IPS-NIHi11 (cell line): ENCODE measurements around the gene CHST11.
"Not testable (repeated sequence)": the region's sequence is repeated elsewhere in the genome, so short reads cannot be mapped to it uniquely, and the experiment has no call there.

Source experiments
- DNase-seq: peaks from one replicate; pipeline ENCODE4 v3.0.0; 2012; ENCODE audit warnings: mixed read lengths, low spot score

The CHST11 gene

DNA sequence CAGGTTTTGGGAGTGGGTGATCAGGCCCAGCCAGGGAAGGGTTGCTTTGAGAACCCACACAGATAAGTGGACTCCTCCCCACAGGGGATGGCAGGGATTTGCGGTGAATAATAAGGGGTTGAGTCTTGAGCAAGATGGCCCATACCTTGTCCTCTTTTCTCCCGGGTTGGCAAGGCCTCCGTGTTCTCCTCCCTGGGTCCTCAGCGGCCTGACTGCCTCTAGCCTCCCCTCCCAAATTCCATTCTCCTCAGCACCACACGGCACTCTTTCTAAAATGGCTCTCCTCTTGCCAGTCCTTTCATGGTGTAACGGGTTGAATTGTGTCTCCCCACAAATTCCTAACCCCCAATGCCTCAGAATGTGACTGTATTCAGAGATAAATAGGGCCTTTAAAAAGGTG lies 70.0 kb downstream of the CHST11 start:
- DNase-seq: no peak

- not testable (repeated sequence) for DNase-seq
Measured at GRCh38 chr12:104527653-104528052, 70.9 kb downstream of the CHST11 start.

- no peak for DNase-seq
Measured at GRCh38 chr12:104529130-104529874, 72.6 kb downstream of the CHST11 start.

- no peak for DNase-seq
Measured at GRCh38 chr12:104532636-104533035, 75.9 kb downstream of the CHST11 start.

GRCh38 chr12:104533134-104533533 lies 76.4 kb downstream of the CHST11 start:
- no peak for DNase-seq

DNA sequence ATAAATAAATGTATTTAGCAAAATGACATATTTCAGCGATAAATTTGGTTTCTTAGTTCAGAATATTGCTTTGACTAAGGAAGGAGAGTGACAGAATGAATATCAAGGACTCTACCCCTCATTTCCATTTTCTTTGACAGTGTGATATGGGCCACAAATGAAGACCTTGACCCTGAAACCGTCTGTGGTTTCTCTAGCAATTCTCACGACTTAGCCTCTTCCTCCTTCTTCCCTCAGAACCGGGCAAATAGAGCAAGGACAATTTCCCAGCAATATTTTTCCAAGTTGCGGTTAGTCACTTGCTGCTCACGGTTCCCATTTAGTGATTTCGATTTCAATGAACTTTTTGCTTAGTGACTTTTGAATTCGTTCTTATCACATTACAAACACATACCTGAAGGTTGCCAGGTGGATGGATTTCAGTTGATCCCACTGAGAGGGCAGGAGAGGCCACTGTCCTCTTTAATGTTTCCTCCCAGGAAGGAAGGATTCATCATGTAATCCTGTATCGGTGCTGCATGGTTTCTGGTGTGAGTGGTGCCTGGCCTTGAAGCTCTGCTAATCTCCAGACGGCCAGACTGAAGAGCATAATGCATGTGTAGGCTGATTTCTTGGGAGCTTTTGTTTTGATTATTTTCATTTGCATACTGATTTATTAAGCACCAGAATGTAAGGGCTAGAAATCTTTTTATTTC lies 77.6 kb downstream of the CHST11 start:
- DNase-seq: no peak

GRCh38 chr12:104534857-104535248 lies 78.1 kb downstream of the CHST11 start:
- DNase-seq: no peak

DNA sequence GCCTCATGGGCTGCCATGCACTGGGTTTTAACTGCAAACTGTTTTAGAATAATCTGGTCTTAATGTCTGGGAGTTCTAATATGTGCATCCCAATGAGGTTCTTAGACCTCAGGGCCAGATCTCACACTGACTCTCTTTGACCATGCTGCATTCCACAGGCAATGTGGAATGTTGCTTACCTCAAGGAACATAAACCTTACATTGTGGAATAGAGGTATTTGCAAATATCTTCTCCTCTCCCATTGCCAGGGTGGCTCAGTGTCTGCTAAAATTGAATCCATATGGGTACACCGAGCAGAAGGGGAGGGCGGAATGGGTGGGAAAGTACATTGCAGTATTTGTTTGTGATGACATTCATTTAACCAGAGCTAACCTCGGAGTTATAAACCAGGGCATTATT lies 78.6 kb downstream of the CHST11 start:
- no peak for DNase-seq

- DNase-seq: no peak
Measured at GRCh38 chr12:104536841-104537240, 80.1 kb downstream of the CHST11 start.

GRCh38 chr12:104538056-104538455 lies 81.3 kb downstream of the CHST11 start:
- DNase-seq: no peak

DNA sequence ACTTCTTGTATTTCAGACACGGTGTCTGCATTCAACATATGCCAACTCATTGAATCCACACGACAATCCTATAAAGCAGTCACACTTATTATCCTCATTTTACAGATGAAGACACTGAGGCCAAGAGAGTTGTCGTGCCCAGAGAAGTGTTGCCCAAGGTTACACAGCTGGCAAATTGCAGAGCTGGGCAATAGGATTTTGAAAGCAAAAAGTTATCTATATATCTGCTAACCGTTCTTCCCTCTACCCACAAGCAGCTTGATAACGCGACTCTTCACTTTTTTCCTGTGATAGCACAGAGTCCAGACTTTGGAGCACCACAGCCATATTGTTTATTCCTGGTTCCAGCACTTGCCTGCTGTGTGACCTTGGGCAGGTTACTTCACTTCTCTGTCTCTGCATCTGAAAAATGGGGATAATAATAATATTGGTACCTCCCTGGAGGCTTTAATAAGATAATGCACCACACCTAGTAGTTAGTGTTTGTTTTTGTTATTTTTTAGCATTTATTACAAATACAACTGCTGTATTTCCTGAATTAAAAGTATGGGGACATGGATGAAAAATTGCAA lies 82.2 kb downstream of the CHST11 start:
- DNase-seq: no peak

DNA sequence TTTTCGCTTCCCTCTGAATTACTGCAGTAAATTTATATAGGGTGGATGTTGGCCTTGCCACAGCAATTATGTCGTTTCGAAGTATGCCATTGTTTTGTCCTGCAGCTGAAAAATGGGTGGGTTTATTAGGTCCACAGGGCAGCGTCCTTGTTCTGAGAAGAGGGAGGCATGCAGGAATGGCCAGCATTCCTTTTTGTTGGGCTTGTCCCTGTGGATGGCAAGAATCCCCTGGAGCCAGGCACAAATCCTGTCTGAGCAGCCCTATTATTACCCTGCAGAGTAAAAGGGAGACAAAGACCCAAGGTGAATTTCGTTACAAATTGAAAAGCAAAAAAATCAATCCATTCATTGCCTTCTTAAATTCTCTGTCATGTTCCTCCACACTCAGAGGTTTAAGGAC lies 88.1 kb downstream of the CHST11 start:
- DNase-seq: peak; percentile 31

DNA sequence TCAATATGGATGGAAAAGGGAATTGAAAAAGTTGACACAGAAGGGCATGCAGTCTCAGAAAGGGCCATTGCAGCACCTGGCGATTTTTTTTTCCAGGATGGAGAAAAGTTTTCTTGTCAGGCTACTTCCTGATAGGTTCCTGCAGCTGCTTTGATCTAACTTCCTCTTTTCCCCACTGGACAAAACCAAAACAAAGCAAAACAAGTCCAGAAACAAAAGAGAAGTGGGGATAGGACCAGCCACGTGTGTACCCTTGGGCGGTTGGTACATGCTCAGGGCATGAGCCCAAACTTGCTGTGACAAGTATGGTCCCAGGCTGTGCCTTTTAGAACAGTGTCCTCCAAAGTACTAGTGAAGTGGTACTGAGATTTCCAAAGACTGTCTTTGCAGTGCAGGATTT lies 89.8 kb downstream of the CHST11 start:
- DNase-seq: no peak

DNA sequence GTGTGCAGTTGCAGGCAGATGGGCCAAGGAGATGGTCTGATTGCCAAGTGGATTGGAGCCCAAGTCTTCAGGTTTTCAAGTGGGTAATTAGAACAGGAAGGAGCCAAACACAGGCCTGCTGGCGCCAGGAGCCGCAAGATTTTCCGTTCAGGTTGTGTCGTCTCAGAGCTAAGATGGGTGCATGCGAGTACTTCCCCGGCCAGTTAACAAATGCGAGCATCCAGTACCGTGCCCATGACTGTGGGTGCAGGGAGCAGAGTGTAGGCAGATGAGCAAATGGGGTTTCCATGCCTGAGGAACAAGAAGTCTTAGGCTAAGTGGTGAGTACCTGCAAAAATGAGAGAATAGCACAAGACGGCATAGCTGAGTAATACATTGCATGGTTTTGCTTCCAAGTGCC lies 90.5 kb downstream of the CHST11 start:
- no peak for DNase-seq

DNA sequence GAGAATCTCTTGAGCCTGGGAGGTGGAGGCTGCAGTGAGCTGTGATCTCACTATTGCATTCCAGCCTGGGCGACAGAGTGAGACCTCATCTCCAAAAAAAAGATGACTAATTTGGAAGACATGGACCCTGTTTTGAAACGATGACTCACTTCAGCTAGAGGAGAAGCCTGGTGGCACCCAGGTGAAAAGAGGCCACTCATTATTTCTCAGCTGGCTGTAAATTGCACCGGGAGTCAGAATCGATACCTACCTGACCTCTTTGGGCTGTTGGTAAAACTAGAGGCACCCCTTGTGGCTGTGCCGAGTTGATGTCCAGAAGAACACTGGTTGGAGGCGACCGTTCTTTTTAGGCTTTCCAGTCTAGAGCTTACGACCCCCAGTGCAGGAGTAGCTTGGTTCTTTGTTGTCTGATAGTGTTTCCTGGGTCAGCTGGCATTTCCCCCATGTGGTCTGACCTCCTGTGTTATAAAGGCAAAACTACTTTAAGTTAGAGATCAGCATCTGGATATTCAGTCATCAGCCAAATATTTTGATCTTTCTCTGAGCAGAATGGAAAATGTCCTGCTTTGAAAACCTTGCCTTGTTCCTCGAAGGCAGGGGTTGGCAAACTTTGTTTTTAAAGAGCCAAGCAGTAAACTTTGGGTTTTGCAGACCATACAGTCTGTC lies 93.2 kb downstream of the CHST11 start:
- no peak for DNase-seq

DNA sequence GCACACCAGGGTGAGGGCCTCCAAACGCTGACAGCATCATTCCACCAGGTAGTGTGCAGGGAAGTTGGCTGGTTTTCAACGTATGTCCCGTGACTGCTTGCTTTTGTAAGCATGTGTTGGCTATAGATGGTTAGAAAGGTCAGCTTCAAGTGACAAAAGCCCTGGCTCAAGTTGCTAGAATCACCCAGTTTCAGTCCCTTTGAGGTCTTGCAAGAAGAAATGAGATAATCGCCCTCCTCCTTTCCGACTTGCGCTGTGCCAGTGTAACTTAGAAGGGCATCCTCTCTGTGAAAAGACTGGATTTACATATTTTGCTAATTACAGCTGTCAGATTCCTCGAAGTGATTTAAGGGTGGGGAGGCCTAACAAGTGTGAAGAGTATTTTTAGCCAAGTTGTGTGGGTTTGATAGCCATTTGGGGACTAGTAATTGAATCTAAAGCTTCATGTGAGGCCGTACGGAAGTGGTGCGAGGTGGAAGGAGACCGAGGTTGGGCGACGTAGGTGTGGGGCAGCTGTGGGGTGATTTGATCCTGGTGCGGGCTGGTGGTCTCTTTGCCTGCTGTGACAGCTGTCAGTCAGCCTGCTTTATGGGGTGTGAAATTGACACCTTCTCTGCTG lies 94.7 kb downstream of the CHST11 start:
- DNase-seq: no peak

DNA sequence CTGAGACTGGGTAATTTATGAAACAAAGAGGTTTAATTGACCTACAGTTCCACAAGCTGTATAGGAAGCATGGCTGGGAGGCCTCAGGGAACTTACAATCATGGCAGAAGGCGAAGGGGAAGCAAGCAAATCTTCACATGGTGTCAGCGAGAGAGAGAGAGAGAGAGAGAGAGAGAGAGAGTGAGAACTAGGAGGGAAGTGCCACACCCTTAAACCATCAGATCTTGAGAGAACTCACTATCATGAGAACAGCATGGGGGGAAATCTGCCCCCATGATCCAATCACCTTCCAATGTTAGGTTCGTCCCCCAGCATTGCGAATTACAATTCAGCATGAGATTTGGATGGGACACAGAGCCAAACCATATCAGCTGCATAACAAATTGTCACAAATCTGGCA lies 96.7 kb downstream of the CHST11 start:
- no peak for DNase-seq

GRCh38 chr12:104555648-104556047 lies 98.9 kb downstream of the CHST11 start:
- DNase-seq: peak; percentile 26

DNA sequence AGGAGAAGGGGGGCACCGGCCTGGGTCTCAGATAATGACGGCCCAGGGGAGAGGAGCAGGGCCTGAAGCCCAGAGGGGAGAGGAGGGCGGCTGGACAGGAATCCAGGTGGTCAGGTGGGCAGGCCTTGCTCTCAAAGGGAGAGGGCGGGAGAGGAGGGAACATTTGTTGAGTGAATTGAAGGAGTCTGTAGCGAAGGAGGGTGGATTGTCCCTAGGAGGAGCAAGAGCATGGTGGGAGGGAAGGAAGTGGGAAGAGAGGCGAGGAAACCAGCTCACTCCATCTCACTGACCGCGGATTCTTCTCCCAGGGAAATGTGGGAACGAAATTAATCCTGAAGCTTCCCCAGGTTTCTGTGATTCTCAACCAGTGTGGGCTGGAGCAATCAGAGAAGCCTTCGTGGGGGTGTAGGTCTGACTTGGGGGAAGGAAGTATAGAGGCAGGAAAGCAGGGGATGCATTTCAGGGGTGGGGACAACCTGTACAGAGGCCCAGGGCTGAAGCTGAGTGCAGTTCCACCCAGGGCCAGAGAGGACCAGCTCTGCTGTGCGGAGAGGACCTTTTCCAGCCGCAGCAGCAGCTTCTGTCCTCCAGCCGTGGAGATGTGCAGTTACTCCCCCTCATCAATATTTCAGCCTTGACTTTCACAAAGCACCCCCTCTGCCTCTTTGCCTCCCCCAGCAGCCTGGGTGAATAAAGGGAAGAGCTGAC lies 100.9 kb downstream of the CHST11 start:
- DNase-seq: no peak

DNA sequence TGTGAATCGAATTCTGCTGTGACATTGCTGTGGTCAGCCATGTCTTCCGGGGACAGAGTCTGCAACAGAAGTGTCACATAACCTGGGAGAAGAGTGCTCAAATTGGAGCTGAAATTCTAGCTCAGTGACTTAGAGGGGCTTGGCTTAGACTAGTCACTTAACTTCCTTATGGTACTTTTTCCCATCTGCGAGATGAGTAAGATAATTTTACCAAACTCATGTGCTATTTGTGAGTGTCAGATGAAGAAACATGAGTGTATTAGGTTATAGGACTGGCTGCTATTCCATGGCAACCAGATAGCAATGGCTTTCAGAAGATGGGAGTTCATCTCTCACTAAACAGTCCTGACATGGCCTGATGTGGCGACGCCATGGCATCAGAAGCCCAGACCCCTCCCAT lies 104.1 kb downstream of the CHST11 start:
- no peak for DNase-seq

- no peak for DNase-seq
Measured at GRCh38 chr12:104562763-104563162, 106.0 kb downstream of the CHST11 start.

DNA sequence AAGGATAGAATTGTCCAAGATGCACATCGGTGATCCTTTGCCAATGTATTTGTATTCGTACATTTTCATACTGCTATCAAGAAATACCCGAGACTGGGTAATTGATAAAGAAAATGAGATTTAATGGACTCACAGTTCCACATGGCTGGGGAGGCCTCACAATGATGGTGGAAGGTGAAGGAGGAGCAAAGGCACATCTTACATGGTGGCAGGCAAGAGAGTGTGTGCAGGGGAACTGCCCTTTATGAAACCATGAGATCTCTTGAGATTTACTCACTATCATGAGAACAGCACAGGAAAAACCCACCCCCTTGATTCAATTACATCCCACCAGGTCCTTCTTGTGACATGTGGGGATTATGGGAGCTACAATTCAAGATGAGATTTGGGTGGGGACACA lies 107.9 kb downstream of the CHST11 start:
- DNase-seq: not testable (repeated sequence)
